Islet precursor cell (in vitro differentiated cells): ENCODE data around the gene HIVEP3.

Source experiments
- DNase-seq: peaks from one replicate; pipeline ENCODE4 v3.0.0-alpha.2; 2018

Gene HIVEP3

DNA sequence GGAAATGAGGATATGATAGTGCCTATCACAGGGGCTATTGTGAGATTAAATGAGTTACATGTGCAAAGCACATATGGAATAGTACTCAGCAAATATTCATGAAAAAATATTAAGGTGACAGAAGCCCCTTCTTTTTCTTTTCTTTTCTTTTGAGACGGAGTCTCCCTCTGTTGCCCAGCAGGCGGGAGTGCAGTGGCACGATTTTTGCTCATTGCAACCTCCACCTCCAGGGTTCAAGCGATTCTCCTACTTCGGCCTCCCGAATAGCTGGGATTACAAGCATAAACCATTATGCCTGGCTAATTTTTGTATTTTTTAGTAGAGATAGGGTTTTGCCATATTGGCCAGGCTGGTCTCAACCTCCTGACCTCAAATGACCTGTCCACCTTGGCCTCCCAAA, 139.4 kb downstream of the HIVEP3 start:
- DNase-seq = no peak

- DNase-seq = no peak
Observed at GRCh38 chr1:41777695-41778094, 141.0 kb downstream of the HIVEP3 start.

DNA sequence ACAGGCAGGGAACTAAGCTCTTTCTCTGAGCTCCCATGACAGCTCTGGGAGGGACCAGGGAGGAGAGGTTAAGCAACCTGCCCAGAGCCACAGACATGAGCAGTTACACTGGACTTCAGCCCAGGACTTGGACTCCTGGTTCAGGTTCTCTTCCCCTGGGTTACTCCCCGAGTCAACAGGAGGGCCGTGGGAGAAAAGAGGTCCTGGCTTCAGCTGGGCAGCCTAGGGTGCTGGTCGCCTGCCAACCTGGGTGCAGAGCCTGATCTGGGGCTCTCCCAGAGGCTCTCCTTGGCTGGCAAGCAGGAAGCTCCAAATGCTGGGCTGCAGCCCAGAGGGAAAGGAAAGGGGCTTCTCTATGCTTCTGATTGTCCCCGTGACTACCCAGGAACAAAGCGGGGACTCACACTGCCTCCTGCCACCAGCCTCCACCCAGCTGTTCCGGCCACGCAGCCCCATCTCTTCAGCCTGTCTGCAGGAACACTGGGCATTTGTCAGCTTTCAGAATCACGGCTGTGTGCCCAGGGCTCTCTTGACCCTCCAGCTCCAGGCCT, 141.8 kb downstream of the HIVEP3 start:
- DNase-seq = no peak

- DNase-seq = no peak
Observed at GRCh38 chr1:41775956-41776585, 142.7 kb downstream of the HIVEP3 start.

- DNase-seq = no peak
Observed at GRCh38 chr1:41774471-41774990, 144.2 kb downstream of the HIVEP3 start.

DNA sequence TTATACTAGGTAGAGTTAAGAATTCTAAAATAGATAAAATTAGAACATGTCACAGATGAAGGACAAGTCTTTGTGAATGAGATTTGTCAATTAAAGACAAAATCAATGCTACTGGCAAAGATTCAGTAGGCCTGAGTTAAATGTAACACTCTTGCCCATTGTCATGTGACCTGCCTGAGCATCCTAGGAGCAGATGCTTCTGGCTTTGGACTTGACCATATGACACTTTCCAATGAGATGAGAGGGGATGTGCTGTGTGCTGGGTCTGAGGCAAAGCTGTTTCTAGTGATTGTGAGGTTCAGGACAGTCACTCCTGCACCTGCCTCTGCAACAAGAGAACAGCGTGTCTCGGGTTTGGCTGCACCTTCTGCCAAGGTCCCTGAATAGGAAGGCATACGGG, 144.9 kb downstream of the HIVEP3 start:
- DNase-seq = no peak

DNA sequence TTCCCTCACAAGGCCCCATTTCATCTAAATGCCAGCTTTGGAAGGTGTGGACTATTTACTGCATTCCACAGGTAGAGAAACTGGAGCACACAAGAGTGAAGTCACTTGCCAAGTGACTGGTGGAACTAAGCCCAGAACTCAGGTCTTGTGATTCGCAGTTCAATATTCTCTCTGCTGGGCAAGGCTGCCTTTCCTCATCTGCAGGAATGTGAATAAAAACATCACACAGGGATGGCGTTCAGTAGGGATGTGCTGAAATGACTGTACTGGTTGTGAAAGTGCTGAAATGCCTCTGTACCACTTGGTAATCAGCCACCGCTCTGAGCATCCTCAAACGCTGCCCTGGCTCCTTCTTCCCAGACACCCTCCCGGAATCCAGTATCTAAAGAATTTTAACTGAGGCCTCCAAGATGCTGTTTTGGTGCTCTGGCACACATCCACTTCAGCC, 145.6 kb downstream of the HIVEP3 start:
- no peak for DNase-seq

DNA sequence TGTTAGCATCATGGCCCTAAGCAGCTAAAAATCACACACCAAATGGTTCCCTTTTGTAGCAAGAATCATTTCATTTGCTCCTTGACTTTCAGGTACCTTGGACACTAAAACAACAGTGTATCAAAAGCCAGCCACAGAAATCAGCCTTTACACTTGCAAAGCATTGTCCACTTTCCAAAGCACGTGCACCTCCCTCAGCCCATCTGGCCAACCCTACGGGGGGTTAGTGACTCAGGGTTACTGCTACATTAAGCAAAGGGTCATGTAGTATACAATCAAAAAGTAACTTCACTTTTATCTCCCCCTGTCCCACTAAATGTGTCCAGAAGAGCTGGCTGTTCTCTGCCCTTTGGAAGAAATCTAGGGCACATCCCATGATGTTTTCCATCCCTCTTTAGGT, 149.7 kb downstream of the HIVEP3 start:
- no peak for DNase-seq

DNA sequence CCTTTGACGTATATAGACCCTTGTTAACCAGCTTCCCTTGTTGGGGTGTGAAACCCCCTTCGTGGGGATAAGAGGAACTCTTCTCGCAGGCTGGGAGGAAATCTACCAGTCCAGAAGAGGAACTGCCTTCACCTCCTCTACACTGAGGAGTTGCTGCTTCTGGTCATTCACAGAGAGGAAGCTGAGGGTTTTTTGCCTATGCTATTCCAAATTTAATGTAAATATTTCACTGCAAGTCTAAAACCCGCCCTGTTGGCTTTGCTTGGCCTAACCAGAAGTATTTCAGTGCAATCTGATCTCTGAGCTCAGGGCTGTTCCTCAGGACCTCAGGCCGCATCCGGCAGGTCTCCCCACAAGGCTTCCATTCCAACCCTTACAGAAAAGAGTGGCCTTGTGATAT, 150.1 kb downstream of the HIVEP3 start:
- DNase-seq = no peak

- no peak for DNase-seq
Observed at GRCh38 chr1:41767534-41768525, 150.9 kb downstream of the HIVEP3 start.

DNA sequence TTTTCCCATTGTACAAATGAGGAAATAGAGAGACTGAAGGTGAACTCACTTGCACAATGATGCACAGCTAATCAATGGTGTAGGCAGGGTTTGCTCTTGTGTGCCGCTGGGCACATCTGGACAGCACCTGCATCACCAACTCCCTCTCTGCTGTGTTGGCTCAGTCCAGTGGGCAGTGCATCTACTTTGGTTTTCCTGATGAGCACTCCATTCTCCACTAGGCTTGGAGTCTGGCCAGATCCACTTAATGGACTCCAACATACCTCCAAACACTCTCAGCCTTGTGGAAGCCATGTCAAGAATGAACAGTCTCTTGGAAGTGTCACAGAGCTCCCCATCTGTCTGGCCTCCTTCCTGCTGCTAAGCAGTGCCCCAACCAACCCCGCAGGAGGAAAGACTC, 152.2 kb downstream of the HIVEP3 start:
- no peak for DNase-seq

DNA sequence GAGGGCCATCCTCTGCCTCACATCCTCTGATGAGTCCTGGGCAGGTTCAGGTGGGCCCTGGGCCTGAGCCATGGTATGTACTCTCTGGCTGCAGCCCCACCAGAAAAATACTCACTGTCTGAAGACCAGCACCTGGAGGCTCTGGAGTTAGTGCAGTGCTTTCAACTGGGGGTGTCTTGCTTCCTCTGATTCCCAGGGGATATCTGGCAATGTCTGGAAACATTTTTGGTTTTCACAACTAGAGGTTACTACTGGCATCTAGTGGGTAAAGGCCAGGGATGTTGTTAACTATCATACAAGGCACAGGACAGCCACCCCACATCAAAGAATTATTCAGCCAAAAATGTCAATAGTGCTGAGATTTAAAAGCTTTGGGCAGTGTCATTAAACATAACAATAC, 152.7 kb downstream of the HIVEP3 start:
- no peak for DNase-seq

- DNase-seq = no peak
Observed at GRCh38 chr1:41765152-41765551, 153.6 kb downstream of the HIVEP3 start.

- DNase-seq = no peak
Observed at GRCh38 chr1:41764656-41765055, 154.1 kb downstream of the HIVEP3 start.

- DNase-seq = no peak
Observed at GRCh38 chr1:41762777-41763176, 155.9 kb downstream of the HIVEP3 start.

DNA sequence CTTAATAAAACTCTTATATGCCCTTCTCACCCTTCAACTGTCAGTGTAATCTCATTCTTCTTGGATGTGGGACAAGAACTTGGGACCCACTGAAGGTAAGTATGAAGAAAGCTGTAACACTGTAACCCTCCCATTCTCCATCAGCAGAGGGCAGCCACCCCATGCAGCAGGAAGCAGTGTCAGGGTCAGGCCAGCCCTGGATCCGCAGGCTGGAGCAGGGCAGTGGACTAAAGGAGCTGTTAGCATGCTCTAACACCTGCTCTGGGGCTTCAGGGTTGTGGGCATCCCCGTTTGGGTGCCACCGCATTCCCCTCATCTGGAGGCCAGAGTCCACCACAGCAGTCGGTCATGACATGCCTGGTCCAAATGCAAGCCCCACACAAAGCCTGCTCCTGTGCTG, 156.5 kb downstream of the HIVEP3 start:
- DNase-seq = peak; percentile 78

DNA sequence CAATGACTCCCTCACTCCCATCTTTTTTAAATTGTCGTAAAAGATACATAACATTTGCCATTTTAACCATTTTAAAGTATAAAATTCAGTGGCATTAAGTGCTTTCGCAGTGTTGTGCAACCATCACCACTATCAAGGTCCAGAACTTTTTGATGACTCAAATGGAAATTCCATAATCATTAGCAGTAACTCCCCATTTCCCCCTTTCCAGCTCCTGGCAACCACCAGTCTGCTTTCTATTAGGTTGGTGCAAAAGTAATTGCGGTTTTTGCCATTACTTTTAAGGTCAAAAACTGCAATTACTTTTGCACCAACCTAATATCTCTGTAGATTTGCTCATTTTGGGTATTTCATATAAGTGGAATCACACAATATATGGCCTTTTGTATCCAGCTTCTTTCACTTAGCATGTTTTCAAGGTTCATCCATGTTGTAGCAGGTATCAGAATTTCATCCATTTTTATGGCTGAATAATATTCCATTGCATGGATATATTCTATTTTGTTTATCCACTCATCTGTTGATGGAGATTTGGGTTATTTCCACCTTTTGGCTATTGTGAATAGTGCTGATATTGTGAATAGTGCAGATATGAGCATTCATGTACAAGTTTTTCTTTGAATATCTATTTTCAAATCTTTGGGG, 159.7 kb downstream of the HIVEP3 start:
- DNase-seq = no peak

DNA sequence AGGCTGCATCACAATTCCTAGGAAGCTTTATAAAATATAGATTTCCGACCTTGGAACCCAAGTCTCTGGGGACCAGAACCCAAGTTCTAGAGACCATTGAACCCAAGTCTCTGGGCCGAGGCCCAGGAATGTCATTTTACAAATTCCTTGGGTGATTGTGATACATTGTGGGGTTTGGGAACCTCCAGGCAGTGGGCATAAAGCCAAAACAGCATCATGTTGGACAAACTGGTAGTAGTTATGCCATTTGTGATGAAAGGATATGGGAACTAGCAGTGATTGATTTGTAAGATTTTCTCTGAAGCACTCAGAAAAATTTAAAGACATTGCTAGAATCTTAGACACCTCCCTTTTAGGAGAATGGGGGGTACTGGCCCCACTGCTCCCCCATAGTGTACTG, 160.2 kb downstream of the HIVEP3 start:
- DNase-seq = no peak

GRCh38 chr1:41754540-41754939, 164.2 kb downstream of the HIVEP3 start:
- DNase-seq = no peak

- DNase-seq = no peak
Observed at GRCh38 chr1:41752514-41753170, 166.1 kb downstream of the HIVEP3 start.

DNA sequence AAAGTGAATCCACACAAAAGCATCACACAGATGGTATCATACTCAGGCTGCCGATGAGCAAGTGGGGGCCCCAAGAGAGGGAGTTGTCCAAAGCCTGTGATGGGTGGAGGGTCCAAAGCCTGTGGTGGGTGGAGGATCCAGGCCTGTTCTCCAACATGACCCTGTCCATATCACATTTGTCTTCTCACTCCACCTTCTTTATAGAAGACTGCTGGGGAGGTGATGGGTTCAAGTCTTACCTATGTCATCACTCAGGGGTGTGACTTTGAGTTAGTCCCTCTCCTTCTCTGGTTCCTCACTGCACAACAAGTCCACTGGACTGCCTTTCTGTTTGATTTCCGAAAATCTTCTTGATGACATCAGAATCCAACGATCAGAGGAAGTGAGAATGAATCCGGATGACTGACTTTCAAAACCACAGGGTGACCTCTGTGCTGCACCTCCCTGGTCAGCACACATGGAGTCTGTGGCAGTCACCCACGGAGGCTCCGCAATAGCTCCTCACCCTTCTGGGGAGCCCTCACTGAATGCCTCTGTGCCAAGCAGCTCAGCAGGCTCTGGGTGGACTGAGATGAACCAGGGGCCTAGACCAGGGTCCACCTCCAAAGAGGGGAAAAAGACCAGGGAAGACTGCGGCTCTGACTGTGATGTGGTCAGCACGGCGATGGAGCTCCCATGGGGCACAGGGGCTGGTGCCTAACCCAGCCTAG, 166.8 kb downstream of the HIVEP3 start:
- no peak for DNase-seq
